ENCODE results near the gene GRK2.

GRK2 gene

GRCh38 chr11:67261640-67261945, 4.7 kb upstream of the GRK2 start:
- no peak overlapping the region for H3K9ac ChIP-seq (ENCODE audit: low read length)
- no peak overlapping the region for H3K4me2 ChIP-seq (ENCODE audit: low read length)
- H3K79me2 ChIP-seq (ENCODE audit: low read length), result peaks cover 3% of the 10 kb centered on the region; the same call in 1 of the 2 replicates
- TF ChIP-seq EZH2phosphoT487 (IDR thresholded peaks at IDR 0.05; ENCODE audit: low read depth), result no peak
- TF ChIP-seq, protein P1, sequence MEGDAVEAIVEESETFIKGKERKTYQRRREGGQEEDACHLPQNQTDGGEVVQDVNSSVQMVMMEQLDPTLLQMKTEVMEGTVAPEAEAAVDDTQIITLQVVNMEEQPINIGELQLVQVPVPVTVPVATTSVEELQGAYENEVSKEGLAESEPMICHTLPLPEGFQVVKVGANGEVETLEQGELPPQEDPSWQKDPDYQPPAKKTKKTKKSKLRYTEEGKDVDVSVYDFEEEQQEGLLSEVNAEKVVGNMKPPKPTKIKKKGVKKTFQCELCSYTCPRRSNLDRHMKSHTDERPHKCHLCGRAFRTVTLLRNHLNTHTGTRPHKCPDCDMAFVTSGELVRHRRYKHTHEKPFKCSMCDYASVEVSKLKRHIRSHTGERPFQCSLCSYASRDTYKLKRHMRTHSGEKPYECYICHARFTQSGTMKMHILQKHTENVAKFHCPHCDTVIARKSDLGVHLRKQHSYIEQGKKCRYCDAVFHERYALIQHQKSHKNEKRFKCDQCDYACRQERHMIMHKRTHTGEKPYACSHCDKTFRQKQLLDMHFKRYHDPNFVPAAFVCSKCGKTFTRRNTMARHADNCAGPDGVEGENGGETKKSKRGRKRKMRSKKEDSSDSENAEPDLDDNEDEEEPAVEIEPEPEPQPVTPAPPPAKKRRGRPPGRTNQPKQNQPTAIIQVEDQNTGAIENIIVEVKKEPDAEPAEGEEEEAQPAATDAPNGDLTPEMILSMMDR (IDR thresholded peaks at IDR 0.05; ENCODE audit: low read depth, low read length), result no peak
- no peaks in the 10 kb centered on the region for H3K27me3 ChIP-seq (ENCODE audit: low read depth, low read length)
- H4K20me1 ChIP-seq (ENCODE audit: insufficient read depth, low read length), result peaks cover 6% of the 10 kb centered on the region; the same call in 1 of the 2 replicates
- no peaks in the 10 kb centered on the region for H3K9me3 ChIP-seq (ENCODE audit: insufficient read depth, low read length)
- H3K27ac ChIP-seq (ENCODE audit: low read length), result no peak overlapping the region
- no peak overlapping the region for H3K4me3 ChIP-seq (ENCODE audit: low read length)
- peaks cover 18% of the 10 kb centered on the region for H3K4me1 ChIP-seq (ENCODE audit: low read length)
- peaks cover 10% of the 10 kb centered on the region for H3K36me3 ChIP-seq (replicated peaks; ENCODE audit: low read depth, low read length)
- H2AFZ ChIP-seq (ENCODE audit: low read depth, low read length), result no peak overlapping the region

- Histone ChIP-seq H2AFZ (ENCODE audit: low read depth, low read length) (peak overlapping the region; percentile 55), H3K4me3 (ENCODE audit: low read length) (peak overlapping the region; percentile 63)
Observed at GRCh38 chr11:67261946-67262681, 4.2 kb upstream of the GRK2 start.

DNA sequence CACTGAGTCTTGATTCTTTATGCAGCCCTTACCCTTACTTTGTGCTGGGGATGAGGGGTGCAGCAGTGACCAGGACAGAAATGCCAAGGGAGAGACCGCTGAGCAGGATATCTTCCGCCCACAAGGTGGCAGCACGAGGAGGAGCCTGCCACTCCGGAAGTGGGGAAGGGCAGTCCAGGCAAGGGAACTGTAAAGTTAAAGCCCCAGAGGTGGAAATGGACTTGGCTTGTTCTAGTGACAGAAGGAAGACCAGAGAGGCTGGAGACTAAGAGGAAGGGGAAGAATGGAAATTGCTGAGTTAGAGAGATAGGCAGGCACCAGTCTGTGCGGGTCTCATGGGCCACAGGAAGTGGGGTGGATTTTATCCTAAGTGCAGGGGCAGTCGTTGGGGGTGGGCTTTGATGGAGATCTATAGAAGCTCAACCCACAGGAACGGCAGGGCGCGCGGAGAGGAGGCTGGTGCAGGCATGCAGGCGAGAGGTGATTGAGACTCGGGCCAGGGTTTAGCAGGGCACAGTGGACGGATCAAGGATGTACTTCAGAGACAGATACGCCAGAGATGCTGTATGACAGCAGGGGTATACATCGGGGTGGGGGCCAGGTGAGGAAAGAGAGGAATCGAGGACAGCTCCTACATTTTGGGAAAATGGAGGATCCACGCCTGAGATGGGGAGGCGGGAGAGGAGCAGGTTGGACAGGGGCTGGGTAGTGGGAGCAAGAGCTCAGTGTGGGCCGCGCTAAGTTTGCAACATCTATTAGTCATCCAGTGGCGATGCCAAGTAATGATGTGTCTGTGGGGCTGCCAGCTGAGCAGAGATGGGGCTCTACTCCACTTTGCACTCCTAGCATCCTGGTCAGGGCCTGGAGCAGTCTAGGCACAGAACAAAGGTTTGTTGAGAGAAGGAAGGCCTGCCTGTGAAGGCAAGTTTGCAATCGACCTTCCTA, 3.3 kb upstream of the GRK2 start:
- peaks cover 25% of the 10 kb centered on the region for H3K4me1 ChIP-seq (ENCODE audit: low read length)
- peak overlapping the region; percentile 46 for H3K9ac ChIP-seq (ENCODE audit: low read length)
- no peak overlapping the region for H3K27ac ChIP-seq (ENCODE audit: low read length)
- no peaks in the 10 kb centered on the region for H3K9me3 ChIP-seq (ENCODE audit: insufficient read depth, low read length)
- H3K27me3 ChIP-seq (ENCODE audit: low read depth, low read length), result no peaks in the 10 kb centered on the region
- H3K79me2 ChIP-seq (ENCODE audit: low read length), result peaks cover 17% of the 10 kb centered on the region
- H2AFZ ChIP-seq (ENCODE audit: low read depth, low read length), result peak overlapping the region; percentile 79
- H4K20me1 ChIP-seq (ENCODE audit: insufficient read depth, low read length), result no peaks in the 10 kb centered on the region
- peak overlapping the region; percentile 63 for H3K4me3 ChIP-seq (ENCODE audit: low read length)
- peaks cover 12% of the 10 kb centered on the region for H3K36me3 ChIP-seq (replicated peaks; ENCODE audit: low read depth, low read length)
- H3K4me2 ChIP-seq (ENCODE audit: low read length), result peak overlapping the region; percentile 69
- TF ChIP-seq, protein P1 (IDR thresholded peaks at IDR 0.05; ENCODE audit: low read depth, low read length), result peak; percentile 99
- TF ChIP-seq EZH2phosphoT487 (IDR thresholded peaks at IDR 0.05; ENCODE audit: low read depth), result no peak

More at GRCh38 chr11:67261946-67262681, 4.2 kb upstream of the GRK2 start:
- TF ChIP-seq EZH2phosphoT487 (IDR thresholded peaks at IDR 0.05; ENCODE audit: low read depth), result no peak
- TF ChIP-seq, protein P1 (IDR thresholded peaks at IDR 0.05; ENCODE audit: low read depth, low read length), result no peak
- no peak overlapping the region for H3K27ac ChIP-seq (ENCODE audit: low read length)
- H3K27me3 ChIP-seq (ENCODE audit: low read depth, low read length), result no peaks in the 10 kb centered on the region
- peaks cover 1% of the 10 kb centered on the region; the same call in 1 of the 2 replicates for H4K20me1 ChIP-seq (ENCODE audit: insufficient read depth, low read length)
- H3K9ac ChIP-seq (ENCODE audit: low read length), result peak overlapping the region; percentile 27
- H3K4me2 ChIP-seq (ENCODE audit: low read length), result peak overlapping the region; percentile 69
- H3K4me1 ChIP-seq (ENCODE audit: low read length), result peaks cover 18% of the 10 kb centered on the region
- H3K79me2 ChIP-seq (ENCODE audit: low read length), result peaks cover 8% of the 10 kb centered on the region
- H3K36me3 ChIP-seq (replicated peaks; ENCODE audit: low read depth, low read length), result peaks cover 5% of the 10 kb centered on the region
- H3K9me3 ChIP-seq (ENCODE audit: insufficient read depth, low read length), result no peaks in the 10 kb centered on the region

DNA sequence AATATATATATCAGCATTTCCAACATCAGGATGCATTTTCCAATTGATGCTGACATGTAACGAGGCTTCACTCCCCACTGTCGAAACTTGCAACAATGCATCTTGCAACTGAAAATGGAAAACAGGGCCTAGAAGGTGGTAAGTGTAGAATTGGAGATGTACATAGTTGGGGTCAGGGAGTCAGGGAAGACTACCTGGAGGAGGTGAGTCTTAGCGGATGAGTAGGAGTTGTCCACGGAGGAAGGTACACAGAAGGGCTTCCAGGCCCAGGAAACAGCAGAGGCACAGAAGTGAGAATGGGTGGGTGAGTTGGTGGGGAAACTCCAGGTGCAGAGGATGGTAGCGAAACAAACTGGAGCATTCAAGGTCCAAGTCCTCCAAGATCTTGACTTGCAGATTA, 2.0 kb upstream of the GRK2 start:
- H3K36me3 ChIP-seq (replicated peaks; ENCODE audit: low read depth, low read length), result peaks cover 18% of the 10 kb centered on the region
- H3K27ac ChIP-seq (ENCODE audit: low read length), result no peak overlapping the region
- H2AFZ ChIP-seq (ENCODE audit: low read depth, low read length), result no peak overlapping the region
- H3K79me2 ChIP-seq (ENCODE audit: low read length), result peaks cover 28% of the 10 kb centered on the region
- no peak overlapping the region for H3K4me3 ChIP-seq (ENCODE audit: low read length)
- H3K4me2 ChIP-seq (ENCODE audit: low read length), result no peak overlapping the region
- H3K4me1 ChIP-seq (ENCODE audit: low read length), result peaks cover 36% of the 10 kb centered on the region
- TF ChIP-seq EZH2phosphoT487 (IDR thresholded peaks at IDR 0.05; ENCODE audit: low read depth), result no peak
- TF ChIP-seq, protein P1 (IDR thresholded peaks at IDR 0.05; ENCODE audit: low read depth, low read length), result no peak
- no peaks in the 10 kb centered on the region for H3K9me3 ChIP-seq (ENCODE audit: insufficient read depth, low read length)
- H3K9ac ChIP-seq (ENCODE audit: low read length), result no peak overlapping the region
- H3K27me3 ChIP-seq (ENCODE audit: low read depth, low read length), result no peaks in the 10 kb centered on the region
- peaks cover 9% of the 10 kb centered on the region for H4K20me1 ChIP-seq (ENCODE audit: insufficient read depth, low read length)
